ENCODE data around the gene CCDC171. TPM values are rescaled to one million over a fixed set of nuclear protein-coding genes. Genes with fewer than 3 reads are reported as not detected.
"Not testable (repeated sequence)": the region's sequence is repeated elsewhere in the genome, so short reads cannot be mapped to it uniquely, and the experiment has no call there.

CCDC171 gene
- total and polyA plus RNA-seq, 11 donors: 0.30 to 3.4 (median 1.1) TPM

DNA sequence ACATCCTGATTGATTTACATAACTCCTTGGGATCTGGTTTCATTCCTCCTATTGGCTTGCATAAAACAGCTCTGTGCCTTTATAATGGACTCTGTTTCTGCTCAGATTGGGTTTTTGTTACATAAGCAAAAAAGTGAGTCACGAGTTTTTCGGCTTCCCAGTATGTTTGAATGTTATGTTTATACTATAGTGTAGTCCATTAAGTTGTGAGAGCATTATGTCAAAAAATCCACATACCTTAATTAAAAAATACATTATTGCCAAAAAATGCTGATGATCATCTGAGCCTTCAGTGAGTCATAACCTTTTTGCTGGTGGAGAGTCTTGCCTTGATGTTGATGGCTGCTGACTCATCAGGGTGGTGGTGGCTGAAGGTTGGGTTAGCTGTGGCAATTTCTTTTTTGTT is 144.6 kb downstream of the CCDC171 start:
- ATAC-seq (no peak), DNase-seq (no peak)
- H3K27ac ChIP-seq: no peak overlapping the region
- H3K36me3 ChIP-seq: no peaks in the 10 kb centered on the region
- H3K4me3 ChIP-seq: no peak overlapping the region
- 91 to 96% (median 94%) methylated on average over 2 of the region's 2 CpGs for WGBS, 4 donors
- intact Hi-C loops (cut with DNase I): no loop called here
- H3K9me3 ChIP-seq: peaks cover 0 to 13% (median 0%) of the 10 kb centered on the region in 12 donors
- H3K4me1 ChIP-seq: no peaks in the 10 kb centered on the region
- no peaks in the 10 kb centered on the region for H3K27me3 ChIP-seq
- TF ChIP-seq, protein P1, sequence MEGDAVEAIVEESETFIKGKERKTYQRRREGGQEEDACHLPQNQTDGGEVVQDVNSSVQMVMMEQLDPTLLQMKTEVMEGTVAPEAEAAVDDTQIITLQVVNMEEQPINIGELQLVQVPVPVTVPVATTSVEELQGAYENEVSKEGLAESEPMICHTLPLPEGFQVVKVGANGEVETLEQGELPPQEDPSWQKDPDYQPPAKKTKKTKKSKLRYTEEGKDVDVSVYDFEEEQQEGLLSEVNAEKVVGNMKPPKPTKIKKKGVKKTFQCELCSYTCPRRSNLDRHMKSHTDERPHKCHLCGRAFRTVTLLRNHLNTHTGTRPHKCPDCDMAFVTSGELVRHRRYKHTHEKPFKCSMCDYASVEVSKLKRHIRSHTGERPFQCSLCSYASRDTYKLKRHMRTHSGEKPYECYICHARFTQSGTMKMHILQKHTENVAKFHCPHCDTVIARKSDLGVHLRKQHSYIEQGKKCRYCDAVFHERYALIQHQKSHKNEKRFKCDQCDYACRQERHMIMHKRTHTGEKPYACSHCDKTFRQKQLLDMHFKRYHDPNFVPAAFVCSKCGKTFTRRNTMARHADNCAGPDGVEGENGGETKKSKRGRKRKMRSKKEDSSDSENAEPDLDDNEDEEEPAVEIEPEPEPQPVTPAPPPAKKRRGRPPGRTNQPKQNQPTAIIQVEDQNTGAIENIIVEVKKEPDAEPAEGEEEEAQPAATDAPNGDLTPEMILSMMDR (IDR thresholded peaks at IDR 0.05): no peak
- no peak for TF ChIP-seq POLR2A (IDR thresholded peaks at IDR 0.05)

DNA sequence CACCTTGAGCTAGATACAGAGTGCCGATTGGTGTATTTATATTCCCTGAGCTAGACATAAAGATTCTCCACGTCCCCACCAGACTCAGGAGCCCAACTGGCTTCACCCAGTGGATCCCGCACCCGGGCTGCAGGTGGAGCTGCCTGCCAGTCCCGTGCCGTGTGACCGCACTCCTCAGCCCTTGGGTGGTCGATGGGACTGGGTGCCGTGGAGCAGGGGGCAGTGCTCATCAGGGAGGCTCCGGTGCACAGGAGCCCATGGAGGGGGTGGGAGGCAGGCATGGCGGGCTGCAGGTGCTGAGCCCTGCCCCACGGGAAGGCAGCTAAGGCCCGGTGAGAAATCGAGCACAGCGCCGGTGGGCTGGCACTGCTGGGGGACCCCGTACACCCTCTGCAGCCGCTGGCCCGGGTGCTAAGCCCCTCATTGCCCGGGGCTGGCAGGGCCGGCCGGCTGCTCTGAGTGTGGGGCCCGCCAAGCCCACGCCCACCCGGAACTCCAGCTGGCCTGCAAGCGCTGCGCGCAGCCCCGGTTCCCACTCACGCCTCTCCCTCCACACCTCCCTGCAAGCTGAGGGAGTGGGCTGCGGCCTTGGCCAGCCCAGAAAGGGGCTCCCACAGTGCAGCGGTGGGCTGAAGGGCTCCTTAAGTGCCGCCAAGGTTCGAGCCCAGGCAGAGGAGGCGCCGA is 147.2 kb downstream of the CCDC171 start:
- H3K9me3 ChIP-seq: peaks cover 0 to 13% (median 0%) of the 10 kb centered on the region in 12 donors
- intact Hi-C loops (cut with DNase I): loop anchor here in 1 of 10 donors (10.0 kb wide), 1 partner anchor 65 kb away; no protein-coding TSS in a partner anchor

DNA sequence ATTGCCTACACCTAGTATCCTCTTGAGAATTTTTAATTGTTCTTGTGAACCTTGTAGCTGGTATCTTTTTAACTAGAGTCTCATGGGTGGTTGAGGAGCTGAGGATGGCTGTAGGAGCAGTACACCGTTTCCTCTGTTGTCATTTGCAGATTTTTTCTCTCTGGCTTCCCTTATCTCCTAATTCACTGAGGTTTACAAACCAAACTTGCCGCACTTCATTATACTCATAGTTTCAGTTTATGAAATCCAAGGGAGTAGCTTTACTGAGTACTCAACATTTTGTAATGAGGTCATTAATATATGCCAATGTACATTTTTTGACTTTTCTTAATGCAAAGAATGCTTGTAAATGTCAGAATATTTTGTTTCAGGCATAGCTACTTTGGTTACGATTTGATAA is 154.2 kb downstream of the CCDC171 start:
- H3K27me3 ChIP-seq: no peaks in the 10 kb centered on the region
- H3K4me1 ChIP-seq: no peaks in the 10 kb centered on the region
- DNase-seq (no peak), ATAC-seq (no peak)
- H3K27ac ChIP-seq: no peak overlapping the region
- intact Hi-C loops (cut with DNase I): loop anchor here in 1 of 10 donors (10.0 kb wide), 1 partner anchor 58 kb away; no protein-coding TSS in a partner anchor
- H3K4me3 ChIP-seq: no peak overlapping the region
- no peaks in the 10 kb centered on the region for H3K36me3 ChIP-seq
- TF ChIP-seq, protein P1 (IDR thresholded peaks at IDR 0.05): no peak
- no peak for TF ChIP-seq POLR2A (IDR thresholded peaks at IDR 0.05)
- 90 to 94% (median 91%) methylated on average over 3 of the region's 3 CpGs for WGBS, 4 donors
- peaks cover 0 to under 1% (median 0%) of the 10 kb centered on the region in 12 donors for H3K9me3 ChIP-seq

More for the DNA sequence above, 147.2 kb downstream of the CCDC171 start:
- not testable (repeated sequence) for H3K27me3 ChIP-seq, H3K27ac ChIP-seq, DNase-seq, ATAC-seq, H3K4me1 ChIP-seq, H3K4me3 ChIP-seq, H3K36me3 ChIP-seq
- WGBS, 4 donors: 91 to 97% (median 94%) methylated on average over 13 to 36 of the region's 36 CpGs

DNA sequence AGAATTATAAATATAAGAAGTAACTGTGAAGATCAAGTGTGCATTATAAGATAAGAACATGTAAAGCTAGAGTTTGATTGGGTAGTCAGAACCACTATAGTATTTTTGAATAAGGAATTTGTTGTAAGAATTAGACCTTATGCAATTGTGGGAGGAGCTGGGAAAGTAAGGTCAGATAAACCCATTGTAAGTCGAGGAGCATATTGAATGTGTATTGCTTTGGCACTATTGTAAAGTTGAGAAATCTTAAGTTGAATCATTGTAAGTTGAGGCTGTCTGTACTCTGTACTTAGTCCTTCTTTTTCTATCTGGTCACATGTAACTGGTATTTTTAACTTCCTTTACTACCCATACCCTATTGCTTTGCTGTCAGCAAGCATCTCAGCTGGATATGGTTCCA is 158.7 kb downstream of the CCDC171 start:
- intact Hi-C loops (cut with DNase I): no loop called here
- H3K9me3 ChIP-seq: no peaks in the 10 kb centered on the region
- 76 to 84% (median 78%) methylated on average over 1 of the region's 1 CpG for WGBS, 4 donors
- no peak overlapping the region for H3K27ac ChIP-seq
- H3K4me3 ChIP-seq: no peak overlapping the region
- TF ChIP-seq, protein P1 (IDR thresholded peaks at IDR 0.05): no peak
- no peak for TF ChIP-seq POLR2A (IDR thresholded peaks at IDR 0.05)
- H3K4me1 ChIP-seq: no peaks in the 10 kb centered on the region
- no peaks in the 10 kb centered on the region for H3K27me3 ChIP-seq
- no peaks in the 10 kb centered on the region for H3K36me3 ChIP-seq
- DNase-seq (no peak), ATAC-seq (no peak)
